ENCODE data around the gene CADPS. TPM values are rescaled to one million over a fixed set of nuclear protein-coding genes. Genes with fewer than 3 reads are reported as not detected.
A peak's percentile ranks its signal among the peaks of the same experiment; 100 is the strongest.

The CADPS gene
- total RNA-seq, 1 experiment from 2014 or later, result not detected

GRCh38 chr3:62531493-62531892, 343.7 kb downstream of the CADPS start:
- ATAC-seq (no peak), DNase-seq (ENCODE audit: low read depth, low spot score) (no peak)
- TF ChIP-seq POLR2AphosphoS5 (IDR thresholded peaks at IDR 0.05; ENCODE audit: low read depth, low read length) (no peak), SIN3A (IDR thresholded peaks at IDR 0.05; ENCODE audit: borderline replicate concordance, insufficient read depth, low read depth, low read length) (no peak), TCF7L2 (IDR thresholded peaks at IDR 0.05; ENCODE audit: low read depth, low read length) (no peak)
- TF ChIP-seq, protein P1, sequence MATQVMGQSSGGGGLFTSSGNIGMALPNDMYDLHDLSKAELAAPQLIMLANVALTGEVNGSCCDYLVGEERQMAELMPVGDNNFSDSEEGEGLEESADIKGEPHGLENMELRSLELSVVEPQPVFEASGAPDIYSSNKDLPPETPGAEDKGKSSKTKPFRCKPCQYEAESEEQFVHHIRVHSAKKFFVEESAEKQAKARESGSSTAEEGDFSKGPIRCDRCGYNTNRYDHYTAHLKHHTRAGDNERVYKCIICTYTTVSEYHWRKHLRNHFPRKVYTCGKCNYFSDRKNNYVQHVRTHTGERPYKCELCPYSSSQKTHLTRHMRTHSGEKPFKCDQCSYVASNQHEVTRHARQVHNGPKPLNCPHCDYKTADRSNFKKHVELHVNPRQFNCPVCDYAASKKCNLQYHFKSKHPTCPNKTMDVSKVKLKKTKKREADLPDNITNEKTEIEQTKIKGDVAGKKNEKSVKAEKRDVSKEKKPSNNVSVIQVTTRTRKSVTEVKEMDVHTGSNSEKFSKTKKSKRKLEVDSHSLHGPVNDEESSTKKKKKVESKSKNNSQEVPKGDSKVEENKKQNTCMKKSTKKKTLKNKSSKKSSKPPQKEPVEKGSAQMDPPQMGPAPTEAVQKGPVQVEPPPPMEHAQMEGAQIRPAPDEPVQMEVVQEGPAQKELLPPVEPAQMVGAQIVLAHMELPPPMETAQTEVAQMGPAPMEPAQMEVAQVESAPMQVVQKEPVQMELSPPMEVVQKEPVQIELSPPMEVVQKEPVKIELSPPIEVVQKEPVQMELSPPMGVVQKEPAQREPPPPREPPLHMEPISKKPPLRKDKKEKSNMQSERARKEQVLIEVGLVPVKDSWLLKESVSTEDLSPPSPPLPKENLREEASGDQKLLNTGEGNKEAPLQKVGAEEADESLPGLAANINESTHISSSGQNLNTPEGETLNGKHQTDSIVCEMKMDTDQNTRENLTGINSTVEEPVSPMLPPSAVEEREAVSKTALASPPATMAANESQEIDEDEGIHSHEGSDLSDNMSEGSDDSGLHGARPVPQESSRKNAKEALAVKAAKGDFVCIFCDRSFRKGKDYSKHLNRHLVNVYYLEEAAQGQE (IDR thresholded peaks at IDR 0.05; ENCODE audit: insufficient read depth in 1 of 2, low read depth in 2 of 2, low read length in 1 of 2), result no peak
- TF ChIP-seq, protein P2, sequence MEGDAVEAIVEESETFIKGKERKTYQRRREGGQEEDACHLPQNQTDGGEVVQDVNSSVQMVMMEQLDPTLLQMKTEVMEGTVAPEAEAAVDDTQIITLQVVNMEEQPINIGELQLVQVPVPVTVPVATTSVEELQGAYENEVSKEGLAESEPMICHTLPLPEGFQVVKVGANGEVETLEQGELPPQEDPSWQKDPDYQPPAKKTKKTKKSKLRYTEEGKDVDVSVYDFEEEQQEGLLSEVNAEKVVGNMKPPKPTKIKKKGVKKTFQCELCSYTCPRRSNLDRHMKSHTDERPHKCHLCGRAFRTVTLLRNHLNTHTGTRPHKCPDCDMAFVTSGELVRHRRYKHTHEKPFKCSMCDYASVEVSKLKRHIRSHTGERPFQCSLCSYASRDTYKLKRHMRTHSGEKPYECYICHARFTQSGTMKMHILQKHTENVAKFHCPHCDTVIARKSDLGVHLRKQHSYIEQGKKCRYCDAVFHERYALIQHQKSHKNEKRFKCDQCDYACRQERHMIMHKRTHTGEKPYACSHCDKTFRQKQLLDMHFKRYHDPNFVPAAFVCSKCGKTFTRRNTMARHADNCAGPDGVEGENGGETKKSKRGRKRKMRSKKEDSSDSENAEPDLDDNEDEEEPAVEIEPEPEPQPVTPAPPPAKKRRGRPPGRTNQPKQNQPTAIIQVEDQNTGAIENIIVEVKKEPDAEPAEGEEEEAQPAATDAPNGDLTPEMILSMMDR (IDR thresholded peaks at IDR 0.05), result no peak
- BruUV-seq (replicated peaks), result no TSS peak
- H3K27me3 ChIP-seq (ENCODE audit: control insufficient read depth, insufficient read depth, low read length), result no peaks in the 10 kb centered on the region; the same call in 1 of the 2 replicates
- in situ Hi-C loops (cut with HindIII; ENCODE audit: low pct_unique_long_range_greater_than_20kb, low sequenced_read_pairs) (no loop called here), intact Hi-C loops (cut with micrococcal nuclease; ENCODE audit: unreplicated experiment) (no loop called here)
- no peaks in the 10 kb centered on the region for H3K4me1 ChIP-seq (ENCODE audit: control insufficient read depth, insufficient read depth, low read length)
- no peaks in the 10 kb centered on the region for H3K9me3 ChIP-seq (ENCODE audit: control insufficient read depth, insufficient read depth, low read depth, low read length)
- no peaks in the 10 kb centered on the region for H3K36me3 ChIP-seq (ENCODE audit: control insufficient read depth, insufficient read depth, low read length)
- ChIA-PET POLR2A (interaction anchor here (0.5 kb wide), 1 partner anchor 1408 kb away, joined by 3 read pairs; no protein-coding TSS in a partner anchor), CTCF (no interaction called here)
- H3K27ac ChIP-seq (ENCODE audit: low read length), result no peak overlapping the region
- H3K4me3 ChIP-seq (ENCODE audit: low read depth in 2 of 2, low read length in 2 of 2), result no peak overlapping the region

DNA sequence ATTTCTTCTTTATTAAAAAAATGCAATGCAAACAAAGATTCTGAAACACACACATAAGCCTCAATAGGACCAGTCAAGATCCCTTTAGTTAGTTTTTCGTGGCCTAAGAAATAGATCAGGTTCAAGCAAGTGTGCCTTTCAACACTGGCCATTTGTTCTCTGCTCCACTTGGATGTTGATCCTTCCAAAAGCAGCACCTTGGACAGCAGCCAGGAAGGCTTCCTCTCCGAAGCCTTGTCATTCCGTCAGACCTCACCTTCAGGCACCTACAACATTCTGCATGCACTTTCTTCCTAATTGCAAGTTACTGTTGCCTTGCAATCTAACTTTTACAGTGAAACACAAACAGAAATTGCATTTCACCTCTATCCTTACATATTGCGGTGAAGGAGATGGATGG, 346.0 kb downstream of the CADPS start:
- ATAC-seq (no peak), DNase-seq (ENCODE audit: low read depth, low spot score) (no peak)
- Histone ChIP-seq H3K36me3 (ENCODE audit: control insufficient read depth, insufficient read depth, low read length) (no peaks in the 10 kb centered on the region), H3K27ac (ENCODE audit: low read length) (no peak overlapping the region), H3K9me3 (ENCODE audit: control insufficient read depth, insufficient read depth, low read depth, low read length) (no peaks in the 10 kb centered on the region), H3K4me3 (ENCODE audit: low read depth in 2 of 2, low read length in 2 of 2) (no peak overlapping the region), H3K27me3 (ENCODE audit: control insufficient read depth, insufficient read depth, low read length) (no peaks in the 10 kb centered on the region), H3K4me1 (ENCODE audit: control insufficient read depth, insufficient read depth, low read length) (no peaks in the 10 kb centered on the region)
- intact Hi-C loops (cut with micrococcal nuclease; ENCODE audit: unreplicated experiment), result no loop called here
- TF ChIP-seq SIN3A (IDR thresholded peaks at IDR 0.05; ENCODE audit: borderline replicate concordance, insufficient read depth, low read depth, low read length) (no peak), TCF7L2 (IDR thresholded peaks at IDR 0.05; ENCODE audit: low read depth, low read length) (no peak)
- TF ChIP-seq, protein P1 (IDR thresholded peaks at IDR 0.05; ENCODE audit: insufficient read depth in 1 of 2, low read depth in 2 of 2, low read length in 1 of 2), result peak; percentile 80 to 84
- POLR2A ChIA-PET, result no interaction called here
- BruUV-seq (replicated peaks), result no TSS peak
- CTCF ChIA-PET, result no interaction called here
- in situ Hi-C loops (cut with HindIII; ENCODE audit: low pct_unique_long_range_greater_than_20kb, low sequenced_read_pairs), result no loop called here
